KMS-11 (cell line): ENCODE results near the gene DISP3.
A peak's percentile ranks its signal among the peaks of the same experiment; 100 is the strongest.

ENCODE experiments used
- H2AFZ ChIP-seq: fragments of 200-600 bp; sonication (generic); 2 replicates; pipeline ENCODE4 v1.6.1; 2016; ENCODE audit warnings: antibody characterized with exemption, mixed run types, low read depth
- H3K27ac ChIP-seq: fragments of 200-600 bp; sonication (generic); 2 replicates; pipeline ENCODE4 v1.6.1; 2016; ENCODE audit warnings: mild to moderate bottlenecking, mixed run types
- H3K27me3 ChIP-seq: fragments of 200-600 bp; sonication (generic); 2 replicates; pipeline ENCODE4 v1.6.1; 2017; ENCODE audit warnings: mild to moderate bottlenecking, low read depth, mixed run types, moderate library complexity; ENCODE audit not compliant: insufficient read depth
- H3K36me3 ChIP-seq: fragments of 200-600 bp; sonication (generic); 2 replicates; pipeline ENCODE4 v1.6.1; 2017; ENCODE audit warnings: mild to moderate bottlenecking, mixed run types; ENCODE audit not compliant: insufficient read depth
- H3K4me1 ChIP-seq: fragments of 200-600 bp; sonication (generic); 2 replicates; pipeline ENCODE4 v1.6.1; 2016; ENCODE audit warnings: mild to moderate bottlenecking, low read depth, mixed run types; ENCODE audit not compliant: poor library complexity, severe bottlenecking
- H3K4me2 ChIP-seq: fragments of 200-600 bp; sonication (generic); 2 replicates; pipeline ENCODE4 v1.7.0; 2016; ENCODE audit warnings: mild to moderate bottlenecking, mixed run types
- H3K4me3 ChIP-seq: fragments of 200-600 bp; sonication (generic); IDR thresholded peaks from 2 replicates; pipeline ENCODE4 v1.6.1; 2017; ENCODE audit warnings: low read depth, low read length, mixed read lengths; ENCODE audit not compliant: insufficient read depth
- H3K79me2 ChIP-seq: fragments of 200-600 bp; sonication (generic); 2 replicates; pipeline ENCODE4 v1.6.1; 2016; ENCODE audit warnings: low read depth, mixed run types; ENCODE audit not compliant: insufficient read depth
- H3K9ac ChIP-seq: fragments of 200-600 bp; sonication (generic); 2 replicates; pipeline ENCODE4 v1.6.1; 2016; ENCODE audit warnings: mild to moderate bottlenecking, mixed run types
- H4K20me1 ChIP-seq: fragments of 200-600 bp; sonication (generic); 2 replicates; pipeline ENCODE4 v1.6.1; 2016; ENCODE audit warnings: mild to moderate bottlenecking, mixed run types; ENCODE audit not compliant: insufficient read depth
- CTCF ChIP-seq: fragments of 200-600 bp; sonication (generic); conservative IDR thresholded peaks from 2 replicates; pipeline ENCODE4 v1.6.1; 2017; ENCODE audit warnings: low read depth, mild to moderate bottlenecking, antibody characterized with exemption, low read length, moderate library complexity, mixed read lengths

Gene DISP3

GRCh38 chr1:11569551-11569950 lies 90.6 kb downstream of the DISP3 start:
- no peaks in the 10 kb centered on the region for H3K79me2 ChIP-seq
- H3K9ac ChIP-seq, result peak overlapping the region; percentile 9; the same call in 1 of the 2 replicates
- no peaks in the 10 kb centered on the region for H3K36me3 ChIP-seq
- H3K4me2 ChIP-seq, result peak overlapping the region; percentile 78
- peaks cover 94% of the 10 kb centered on the region for H3K4me1 ChIP-seq
- TF ChIP-seq CTCF, result no peak
- H2AFZ ChIP-seq, result no peak overlapping the region
- no peaks in the 10 kb centered on the region for H4K20me1 ChIP-seq
- H3K27ac ChIP-seq, result peak overlapping the region; percentile 81
- H3K4me3 ChIP-seq, result no peak overlapping the region
- H3K27me3 ChIP-seq, result no peaks in the 10 kb centered on the region

GRCh38 chr1:11569954-11570353 lies 91.0 kb downstream of the DISP3 start:
- no peak for TF ChIP-seq CTCF
- Histone ChIP-seq H3K4me1 (peaks cover 90% of the 10 kb centered on the region), H3K79me2 (no peaks in the 10 kb centered on the region), H4K20me1 (no peaks in the 10 kb centered on the region), H3K27me3 (no peaks in the 10 kb centered on the region), H3K27ac (peak overlapping the region; percentile 81), H2AFZ (no peak overlapping the region), H3K9ac (peak overlapping the region; percentile 9; the same call in 1 of the 2 replicates), H3K4me2 (peak overlapping the region; percentile 78), H3K4me3 (no peak overlapping the region), H3K36me3 (no peaks in the 10 kb centered on the region)

GRCh38 chr1:11570821-11571380 lies 91.9 kb downstream of the DISP3 start:
- no peak overlapping the region for H3K4me3 ChIP-seq
- no peak for TF ChIP-seq CTCF
- H3K9ac ChIP-seq, result no peak overlapping the region
- H2AFZ ChIP-seq, result no peak overlapping the region
- no peaks in the 10 kb centered on the region for H3K79me2 ChIP-seq
- H3K4me1 ChIP-seq, result peaks cover 81% of the 10 kb centered on the region
- peak overlapping the region; percentile 1; the same call in 1 of the 2 replicates for H3K4me2 ChIP-seq
- no peaks in the 10 kb centered on the region for H3K27me3 ChIP-seq
- no peaks in the 10 kb centered on the region for H3K36me3 ChIP-seq
- peak overlapping the region; percentile 81; the same call in 1 of the 2 replicates for H3K27ac ChIP-seq
- H4K20me1 ChIP-seq, result no peaks in the 10 kb centered on the region

GRCh38 chr1:11571906-11572616 lies 93.1 kb downstream of the DISP3 start:
- Histone ChIP-seq H3K27ac (no peak overlapping the region), H4K20me1 (no peaks in the 10 kb centered on the region), H3K9ac (no peak overlapping the region), H3K4me1 (peaks cover 69% of the 10 kb centered on the region), H3K4me3 (no peak overlapping the region), H3K36me3 (no peaks in the 10 kb centered on the region), H2AFZ (0 out of 2 replicates have a peak overlapping the region, but pooled peaks have one; percentile 12), H3K79me2 (no peaks in the 10 kb centered on the region), H3K27me3 (no peaks in the 10 kb centered on the region), H3K4me2 (no peak overlapping the region)
- peak; percentile 33; the same call in 1 of the 2 replicates for TF ChIP-seq CTCF
